ENCODE measurements around the gene SPRN. TPM values are rescaled to one million over a fixed set of nuclear protein-coding genes. Genes with fewer than 3 reads are reported as not detected.

Gene SPRN
- total RNA-seq, 2 donors from 2014 or later = not detected

DNA sequence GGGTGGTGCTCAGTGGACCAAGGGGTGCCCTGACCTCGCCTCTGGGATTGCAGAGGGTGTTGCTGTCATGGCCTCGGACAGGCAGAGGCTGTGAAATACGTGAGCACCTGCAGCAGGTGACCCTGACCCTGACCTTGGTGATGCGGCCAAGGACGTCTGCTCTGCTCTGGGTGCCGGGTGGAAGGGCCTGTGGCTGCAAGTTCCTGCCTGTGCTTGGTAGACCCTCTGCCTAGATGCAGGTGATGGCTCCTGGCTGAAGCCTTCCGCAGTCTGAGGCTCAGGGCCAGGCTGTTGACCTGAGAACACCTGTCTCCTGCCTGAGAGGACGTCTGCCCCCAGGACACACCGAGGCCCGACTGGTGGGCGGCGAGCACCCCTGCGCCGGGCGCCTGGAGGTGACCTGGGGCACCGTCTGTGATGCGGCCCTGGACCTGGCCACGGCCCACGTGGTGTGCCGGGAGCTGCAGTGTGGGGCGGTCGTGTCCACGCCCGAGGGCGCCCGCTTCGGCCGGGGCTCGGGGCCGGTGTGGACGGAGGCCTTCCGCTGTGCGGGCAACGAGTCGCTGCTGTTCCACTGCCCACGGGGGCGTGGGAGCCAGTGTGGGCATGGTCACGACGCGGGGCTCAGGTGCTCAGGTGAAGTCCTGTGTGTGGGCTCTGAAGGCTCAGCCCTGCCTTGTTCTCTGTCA, 33.7 kb upstream of the SPRN start:
- Histone ChIP-seq H3K4me3 (no peak overlapping the region), H3K27me3 (no peaks in the 10 kb centered on the region), H3K27ac (no peak overlapping the region), H3K36me3 (no peaks in the 10 kb centered on the region), H3K9me3 (no peaks in the 10 kb centered on the region), H3K4me1 (no peaks in the 10 kb centered on the region)
- TF ChIP-seq, protein P1, sequence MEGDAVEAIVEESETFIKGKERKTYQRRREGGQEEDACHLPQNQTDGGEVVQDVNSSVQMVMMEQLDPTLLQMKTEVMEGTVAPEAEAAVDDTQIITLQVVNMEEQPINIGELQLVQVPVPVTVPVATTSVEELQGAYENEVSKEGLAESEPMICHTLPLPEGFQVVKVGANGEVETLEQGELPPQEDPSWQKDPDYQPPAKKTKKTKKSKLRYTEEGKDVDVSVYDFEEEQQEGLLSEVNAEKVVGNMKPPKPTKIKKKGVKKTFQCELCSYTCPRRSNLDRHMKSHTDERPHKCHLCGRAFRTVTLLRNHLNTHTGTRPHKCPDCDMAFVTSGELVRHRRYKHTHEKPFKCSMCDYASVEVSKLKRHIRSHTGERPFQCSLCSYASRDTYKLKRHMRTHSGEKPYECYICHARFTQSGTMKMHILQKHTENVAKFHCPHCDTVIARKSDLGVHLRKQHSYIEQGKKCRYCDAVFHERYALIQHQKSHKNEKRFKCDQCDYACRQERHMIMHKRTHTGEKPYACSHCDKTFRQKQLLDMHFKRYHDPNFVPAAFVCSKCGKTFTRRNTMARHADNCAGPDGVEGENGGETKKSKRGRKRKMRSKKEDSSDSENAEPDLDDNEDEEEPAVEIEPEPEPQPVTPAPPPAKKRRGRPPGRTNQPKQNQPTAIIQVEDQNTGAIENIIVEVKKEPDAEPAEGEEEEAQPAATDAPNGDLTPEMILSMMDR (IDR thresholded peaks at IDR 0.05) = no peak
- peak; percentile 38 for DNase-seq (ENCODE audit: low spot score)

DNA sequence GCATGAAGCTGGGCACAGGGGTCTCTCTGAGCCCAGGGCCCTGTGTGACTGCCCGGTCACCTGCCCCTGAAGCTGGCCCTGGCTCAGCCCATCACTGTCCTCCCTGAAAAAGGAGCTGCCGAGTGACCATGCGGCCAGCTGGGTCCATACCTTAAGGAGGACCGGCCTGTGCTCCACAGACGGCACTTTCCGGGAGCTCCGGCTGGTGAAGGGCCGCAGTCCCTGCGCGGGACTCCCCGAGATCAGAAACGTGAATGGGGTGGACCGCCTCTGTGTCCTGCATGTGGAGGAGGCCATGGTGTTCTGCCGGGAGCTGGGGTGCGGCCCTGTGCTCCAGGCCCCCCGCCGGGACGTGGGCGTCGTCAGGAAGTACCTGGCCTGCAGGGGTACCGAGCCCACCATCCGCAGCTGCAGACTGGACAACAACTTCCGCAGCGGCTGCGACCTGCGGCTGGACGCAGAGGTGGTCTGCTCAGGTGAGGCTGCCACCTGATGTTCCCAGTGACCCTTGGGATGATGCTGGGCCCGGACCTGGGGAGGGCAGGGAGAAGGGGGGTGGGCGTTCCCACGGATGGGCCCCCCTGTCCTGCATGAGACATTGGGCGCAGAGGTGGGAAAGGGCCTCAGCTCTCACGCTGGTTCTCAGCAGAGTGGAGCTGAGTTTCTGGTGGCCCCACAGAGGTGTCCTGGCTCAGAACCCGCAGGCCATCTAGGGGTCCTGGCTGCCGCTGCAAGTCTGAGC, 32.8 kb upstream of the SPRN start:
- Histone ChIP-seq H3K27ac (no peak overlapping the region), H3K36me3 (no peaks in the 10 kb centered on the region), H3K4me1 (no peaks in the 10 kb centered on the region), H3K27me3 (no peaks in the 10 kb centered on the region), H3K4me3 (no peak overlapping the region), H3K9me3 (no peaks in the 10 kb centered on the region)
- peak; percentile 47 for DNase-seq (ENCODE audit: low spot score)
- TF ChIP-seq, protein P1 (IDR thresholded peaks at IDR 0.05) = no peak

DNA sequence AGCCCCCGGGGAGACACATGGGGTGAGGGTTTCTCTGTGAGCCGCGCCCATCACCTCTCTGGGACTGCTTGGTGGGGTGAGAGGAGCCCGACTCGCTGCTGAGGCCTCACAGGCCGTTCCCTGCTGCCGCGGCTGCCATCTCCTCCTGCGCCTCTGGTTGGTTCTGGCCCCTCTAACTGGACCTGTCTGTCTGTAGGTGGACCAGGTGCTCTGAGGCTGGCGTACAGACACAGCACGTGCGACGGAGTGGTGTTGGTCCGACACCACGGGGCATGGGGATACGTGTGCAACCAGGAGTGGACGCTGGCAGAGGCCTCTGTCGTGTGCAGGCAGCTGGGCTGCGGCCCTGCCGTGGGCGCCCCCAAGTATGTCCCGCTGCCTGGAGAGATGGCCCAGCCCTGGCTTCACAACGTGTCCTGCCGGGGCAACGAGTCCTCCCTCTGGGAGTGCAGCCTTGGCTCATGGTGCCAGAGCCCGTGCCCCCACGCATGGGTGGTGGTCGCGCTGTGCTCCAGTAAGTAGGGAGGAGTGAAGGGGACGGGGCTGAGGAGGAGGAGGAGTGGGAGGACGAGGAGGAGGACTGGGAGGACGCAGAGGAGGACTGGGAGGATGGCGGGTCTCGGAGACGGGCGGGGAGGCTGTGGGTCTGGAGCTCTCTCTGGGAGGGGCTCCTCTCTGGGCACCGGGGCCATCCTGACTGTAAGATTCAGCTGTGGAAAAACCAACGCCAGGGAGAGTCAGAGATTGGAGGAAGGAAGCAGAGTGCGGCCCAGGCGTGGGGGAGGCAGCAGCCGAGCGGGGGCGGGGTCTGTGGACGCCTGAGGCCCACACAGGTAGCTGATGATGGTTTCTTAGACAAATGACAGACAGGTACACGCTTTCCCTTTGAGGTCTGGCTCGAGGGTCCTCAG, 31.9 kb upstream of the SPRN start:
- H3K27me3 ChIP-seq = no peaks in the 10 kb centered on the region
- H3K27ac ChIP-seq = no peak overlapping the region
- no peaks in the 10 kb centered on the region for H3K36me3 ChIP-seq
- TF ChIP-seq, protein P1 (IDR thresholded peaks at IDR 0.05) = no peak
- no peak overlapping the region for H3K4me3 ChIP-seq
- H3K9me3 ChIP-seq = no peaks in the 10 kb centered on the region
- H3K4me1 ChIP-seq = no peaks in the 10 kb centered on the region
- peak; percentile 48 for DNase-seq (ENCODE audit: low spot score)

DNA sequence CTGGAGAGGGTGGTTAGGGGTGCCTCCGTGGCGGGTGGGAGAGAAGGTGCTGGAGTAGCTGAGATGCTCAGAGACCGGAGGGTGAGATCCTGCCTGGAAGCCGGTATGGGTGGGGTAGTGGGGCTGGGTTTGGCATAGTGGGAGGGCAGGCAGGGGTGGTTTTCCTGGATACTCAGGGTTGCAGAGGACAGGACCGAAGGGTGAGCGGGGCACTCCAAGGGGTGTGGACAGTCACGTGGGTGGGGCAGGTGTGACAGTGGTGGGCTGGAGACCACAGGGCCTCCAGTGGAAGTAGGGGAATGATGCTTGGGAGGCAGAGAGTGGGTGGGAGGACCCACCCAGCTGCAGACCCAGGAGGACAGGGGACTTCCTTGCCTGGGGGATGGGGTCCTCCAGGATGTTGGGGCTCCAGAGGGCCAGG, 31.2 kb upstream of the SPRN start:
- TF ChIP-seq, protein P1 (IDR thresholded peaks at IDR 0.05) = no peak
- no peaks in the 10 kb centered on the region for H3K4me1 ChIP-seq
- peak; percentile 21 for DNase-seq (ENCODE audit: low spot score)

DNA sequence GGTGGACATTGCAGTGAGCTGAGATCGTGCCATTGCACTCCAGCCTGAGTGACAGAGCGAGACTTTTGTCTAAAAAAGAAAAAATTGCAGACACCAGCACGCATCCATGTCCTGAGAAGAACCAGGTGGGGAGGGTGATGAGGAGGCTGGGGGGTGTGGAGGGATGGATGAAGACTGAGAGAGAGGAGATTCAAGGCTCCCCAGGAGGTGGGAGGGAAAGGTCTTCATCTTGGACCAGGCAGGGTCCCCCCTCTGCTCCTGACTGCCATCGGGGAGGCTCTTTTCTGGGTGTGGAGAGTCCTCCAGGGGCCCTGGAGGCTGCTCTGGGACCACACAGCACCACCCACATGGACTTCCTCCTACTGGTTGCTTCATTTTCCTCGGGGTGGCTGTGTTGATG, 30.8 kb upstream of the SPRN start:
- Histone ChIP-seq H3K9me3 (no peaks in the 10 kb centered on the region), H3K4me3 (no peak overlapping the region), H3K27me3 (no peaks in the 10 kb centered on the region), H3K36me3 (no peaks in the 10 kb centered on the region), H3K4me1 (no peaks in the 10 kb centered on the region), H3K27ac (no peak overlapping the region)
- peak; percentile 34 for DNase-seq (ENCODE audit: low spot score)
- TF ChIP-seq, protein P1 (IDR thresholded peaks at IDR 0.05) = no peak

More for the DNA sequence above, 31.2 kb upstream of the SPRN start:
- H3K27ac ChIP-seq = no peak overlapping the region
- H3K27me3 ChIP-seq = no peaks in the 10 kb centered on the region
- no peak overlapping the region for H3K4me3 ChIP-seq
- no peaks in the 10 kb centered on the region for H3K9me3 ChIP-seq
- H3K36me3 ChIP-seq = no peaks in the 10 kb centered on the region
